GM12874 (cell line): ENCODE results near the gene YPEL1.

Experiments
- TF ChIP-seq, protein P1 (sequence below): IDR thresholded peaks from 2 replicates; pipeline ENCODE4 v1.5.1; 2011; ENCODE audit warnings: low read depth, mild to moderate bottlenecking, control low read depth, low read length, moderate library complexity; ENCODE audit not compliant: insufficient read depth

The YPEL1 gene

DNA sequence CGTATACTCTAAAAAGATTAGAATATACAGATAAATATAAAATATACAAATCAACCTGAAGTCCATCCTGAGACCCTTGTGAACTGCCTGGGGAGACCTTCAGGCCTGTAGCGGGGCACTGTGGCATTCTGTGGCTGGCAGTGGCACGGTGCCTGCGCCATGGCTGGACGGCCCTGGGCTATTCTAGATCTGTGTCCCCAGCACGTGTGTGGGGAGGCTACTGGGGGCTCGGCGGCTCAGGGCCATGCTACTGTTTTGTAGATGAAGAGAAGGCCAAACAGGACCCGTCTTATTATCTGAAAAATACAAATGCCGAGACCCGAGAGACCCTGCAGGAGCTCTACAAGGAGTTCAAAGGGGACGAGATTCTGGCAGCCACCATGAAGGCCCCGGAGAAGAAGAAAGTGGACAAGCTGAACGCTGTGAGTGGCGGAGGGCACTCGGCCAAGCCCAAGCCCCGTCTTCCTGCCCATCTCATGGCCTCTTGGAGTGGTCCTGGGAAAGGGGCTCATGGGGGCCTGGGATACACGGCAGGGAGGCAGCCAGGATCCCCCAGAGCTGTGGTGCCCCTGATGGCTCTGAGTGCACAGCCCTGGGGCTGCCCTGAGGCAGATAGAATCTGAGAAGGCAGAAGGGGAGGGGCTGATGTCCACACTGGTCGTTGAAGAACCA is 51.0 kb downstream of the YPEL1 start:
- TF ChIP-seq, protein P1, sequence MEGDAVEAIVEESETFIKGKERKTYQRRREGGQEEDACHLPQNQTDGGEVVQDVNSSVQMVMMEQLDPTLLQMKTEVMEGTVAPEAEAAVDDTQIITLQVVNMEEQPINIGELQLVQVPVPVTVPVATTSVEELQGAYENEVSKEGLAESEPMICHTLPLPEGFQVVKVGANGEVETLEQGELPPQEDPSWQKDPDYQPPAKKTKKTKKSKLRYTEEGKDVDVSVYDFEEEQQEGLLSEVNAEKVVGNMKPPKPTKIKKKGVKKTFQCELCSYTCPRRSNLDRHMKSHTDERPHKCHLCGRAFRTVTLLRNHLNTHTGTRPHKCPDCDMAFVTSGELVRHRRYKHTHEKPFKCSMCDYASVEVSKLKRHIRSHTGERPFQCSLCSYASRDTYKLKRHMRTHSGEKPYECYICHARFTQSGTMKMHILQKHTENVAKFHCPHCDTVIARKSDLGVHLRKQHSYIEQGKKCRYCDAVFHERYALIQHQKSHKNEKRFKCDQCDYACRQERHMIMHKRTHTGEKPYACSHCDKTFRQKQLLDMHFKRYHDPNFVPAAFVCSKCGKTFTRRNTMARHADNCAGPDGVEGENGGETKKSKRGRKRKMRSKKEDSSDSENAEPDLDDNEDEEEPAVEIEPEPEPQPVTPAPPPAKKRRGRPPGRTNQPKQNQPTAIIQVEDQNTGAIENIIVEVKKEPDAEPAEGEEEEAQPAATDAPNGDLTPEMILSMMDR = no peak

- TF ChIP-seq, protein P1 = no peak
Observed at GRCh38 chr22:21683401-21683811, 52.2 kb downstream of the YPEL1 start.

DNA sequence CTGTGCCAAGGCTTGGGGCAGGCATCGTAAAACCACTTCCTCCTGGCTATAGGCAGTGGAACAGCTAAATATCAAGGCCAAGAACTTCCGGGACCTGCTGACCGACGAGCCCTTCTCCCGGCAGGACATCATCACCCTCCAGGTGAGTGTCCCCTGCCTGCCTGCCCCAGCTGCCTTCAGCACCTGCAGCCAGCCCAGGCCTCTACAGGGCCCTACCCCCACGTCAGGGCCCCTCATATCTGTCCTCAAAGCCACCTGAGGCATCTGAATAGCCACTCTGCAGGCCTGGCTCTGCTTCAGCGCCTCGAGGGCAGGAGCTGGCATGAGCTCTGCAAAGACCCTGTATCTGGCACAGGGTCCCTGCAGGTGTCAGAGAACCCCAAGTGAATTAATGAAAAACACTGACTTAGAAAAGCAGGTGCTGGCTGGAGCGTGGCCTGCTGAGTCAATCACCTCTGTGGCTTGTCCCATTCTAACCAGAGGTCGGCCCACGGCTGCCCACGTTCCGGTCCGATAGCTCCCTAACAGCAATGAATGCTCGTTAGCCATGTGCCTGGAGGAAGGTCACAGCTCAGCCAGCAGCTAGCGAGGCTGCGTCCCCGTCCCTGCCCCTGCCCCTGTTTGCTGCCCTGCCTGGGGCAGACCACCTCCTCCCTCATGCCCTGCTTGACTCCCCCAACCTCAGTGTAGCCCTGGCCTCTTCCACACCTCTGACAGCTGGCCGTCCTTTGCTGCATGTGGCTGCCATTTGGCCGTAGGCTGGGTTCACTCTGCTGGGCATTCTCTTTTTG is 53.0 kb downstream of the YPEL1 start:
- TF ChIP-seq, protein P1 = no peak

DNA sequence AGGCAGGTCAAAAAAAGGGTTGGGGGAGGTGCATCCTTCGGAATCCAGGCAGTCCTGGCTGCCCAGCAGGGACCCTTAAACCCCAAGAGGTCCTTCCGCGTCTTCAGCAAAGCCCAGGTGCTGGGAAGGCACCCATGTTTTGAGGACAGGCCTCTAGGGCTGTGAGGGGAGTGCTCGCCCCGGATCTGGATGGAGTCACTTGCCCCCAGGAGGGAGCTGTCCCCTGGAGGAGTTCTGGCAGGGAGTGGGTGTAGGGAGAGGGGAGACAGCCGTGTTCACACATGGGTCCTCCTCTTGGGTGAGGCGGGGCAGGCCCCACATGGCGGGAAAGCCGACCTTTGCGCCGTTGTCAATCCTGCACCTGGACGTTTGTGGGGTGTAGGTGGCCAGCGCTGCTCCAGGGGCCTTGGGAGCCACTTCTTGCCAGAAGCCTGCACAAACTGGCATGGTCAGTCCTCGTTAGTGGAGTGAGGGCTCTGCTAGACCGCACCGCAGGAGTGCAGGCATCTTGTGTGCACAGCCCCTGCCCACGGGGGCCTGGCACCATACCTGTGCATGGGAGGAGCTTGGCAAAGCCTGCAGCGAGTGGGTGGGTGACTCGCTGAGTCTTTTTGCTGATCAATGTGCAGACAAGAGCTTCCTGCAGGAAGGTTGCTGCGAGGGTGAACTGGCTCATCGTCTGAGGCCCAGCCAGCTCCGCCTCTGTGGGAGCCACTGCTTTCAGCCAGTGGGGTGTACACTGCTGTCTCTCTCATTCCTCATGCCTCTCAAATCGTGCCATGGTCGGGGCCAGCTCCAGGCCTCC is 53.8 kb downstream of the YPEL1 start:
- TF ChIP-seq, protein P1 = no peak

DNA sequence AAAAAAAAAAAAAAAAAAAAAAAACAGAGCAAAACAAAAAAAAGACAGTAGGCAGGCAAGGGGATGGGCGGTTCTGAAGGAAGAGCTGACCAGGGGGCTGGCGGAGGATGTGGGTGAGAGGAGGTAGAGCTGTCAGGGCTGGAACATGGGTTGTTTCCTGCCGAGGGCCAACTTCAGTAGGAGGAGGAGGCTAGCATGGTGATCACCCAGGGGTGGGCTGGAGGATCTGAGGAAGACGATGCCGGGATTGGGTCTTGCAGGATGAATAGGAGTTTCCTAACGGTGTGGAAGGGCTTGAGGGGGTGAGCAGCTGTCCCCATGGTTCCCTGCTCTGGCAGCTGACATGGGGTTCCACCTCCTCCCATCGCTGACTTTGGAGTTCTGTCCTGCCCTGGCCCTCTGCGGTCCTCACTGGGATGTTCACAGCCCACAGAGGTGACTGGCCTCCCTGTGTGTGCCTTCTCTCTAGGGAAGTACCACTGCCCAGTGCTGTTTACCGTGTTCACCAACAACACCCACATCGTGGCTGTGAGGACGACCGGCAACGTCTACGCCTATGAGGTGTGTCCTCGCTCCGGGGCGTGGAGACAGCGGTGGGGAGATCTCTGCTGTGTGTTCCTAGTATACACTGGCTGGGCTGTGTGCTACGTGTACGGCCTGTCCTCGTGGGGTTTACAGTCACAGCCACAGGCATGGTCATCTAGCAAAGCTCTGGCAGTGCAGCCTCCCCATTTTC is 54.6 kb downstream of the YPEL1 start:
- TF ChIP-seq, protein P1 = no peak

DNA sequence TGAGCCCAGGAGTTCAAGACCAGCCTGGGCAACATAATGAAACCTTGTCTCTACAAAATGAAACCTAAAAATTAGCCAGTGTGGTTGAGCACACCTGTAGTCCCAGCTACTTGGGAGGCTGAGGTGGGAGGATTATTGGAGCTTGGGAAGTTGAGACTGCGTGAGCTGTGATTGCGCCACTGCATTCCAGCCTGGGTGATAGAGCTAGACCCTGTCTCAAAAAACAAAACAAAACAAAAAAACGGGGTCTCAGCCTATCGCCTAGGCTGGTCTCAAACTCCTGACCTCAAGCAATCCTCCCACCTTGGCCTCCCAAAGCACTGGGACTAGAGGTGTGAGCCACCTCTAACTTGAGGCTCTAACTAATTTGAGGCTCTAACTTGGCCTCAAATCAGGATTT is 56.2 kb downstream of the YPEL1 start:
- TF ChIP-seq, protein P1 = no peak
